ENCODE results near the gene RABGAP1L.

The RABGAP1L gene

GRCh38 chr1:174976436-174977108 lies 817.3 kb downstream of the RABGAP1L start:
- DNase-seq: no peak

- no peak for DNase-seq
These were observed 823.8 kb downstream of the RABGAP1L start for GRCh38 chr1:174982971-174983689.

- no peak for DNase-seq
These were observed 825.6 kb downstream of the RABGAP1L start for GRCh38 chr1:174984952-174985351.

- no peak for DNase-seq
These were observed 829.2 kb downstream of the RABGAP1L start for GRCh38 chr1:174988539-174988938.

- no peak for DNase-seq
These were observed 829.7 kb downstream of the RABGAP1L start for GRCh38 chr1:174988986-174989385.

GRCh38 chr1:174989536-174990220 lies 830.4 kb downstream of the RABGAP1L start:
- DNase-seq: no peak

GRCh38 chr1:174990382-174990999 lies 831.2 kb downstream of the RABGAP1L start:
- no peak for DNase-seq

- no peak for DNase-seq
These were observed 832.2 kb downstream of the RABGAP1L start for GRCh38 chr1:174991473-174991872.

- DNase-seq: no peak
These were observed 835.8 kb downstream of the RABGAP1L start for GRCh38 chr1:174995121-174995520.

- DNase-seq: no peak
These were observed 836.6 kb downstream of the RABGAP1L start for GRCh38 chr1:174995916-174996315.

GRCh38 chr1:174996476-174996875 lies 837.2 kb downstream of the RABGAP1L start:
- DNase-seq: no peak

- DNase-seq: no peak
These were observed 837.7 kb downstream of the RABGAP1L start for GRCh38 chr1:174997041-174997440.

- no peak for DNase-seq
These were observed 839.4 kb downstream of the RABGAP1L start for GRCh38 chr1:174998569-174999215.

GRCh38 chr1:174999216-174999935 lies 840.1 kb downstream of the RABGAP1L start:
- DNase-seq: peak; percentile 96

- DNase-seq: peak; percentile 56
These were observed 840.8 kb downstream of the RABGAP1L start, which contains the start of gene CACYBP for GRCh38 chr1:174999936-175000696. TSS of gene CACYBP (plus strand) at chr1:174999947. CDS start at chr1:175000181, 234 bp downstream.

- DNase-seq: no peak
These were observed 841.4 kb downstream of the RABGAP1L start for GRCh38 chr1:175000697-175001187.

GRCh38 chr1:175002910-175003517 lies 843.7 kb downstream of the RABGAP1L start:
- DNase-seq: no peak

- DNase-seq: no peak
These were observed 844.2 kb downstream of the RABGAP1L start for GRCh38 chr1:175003521-175003920.

- no peak for DNase-seq
These were observed 845.9 kb downstream of the RABGAP1L start for GRCh38 chr1:175005085-175005783.

- DNase-seq: no peak
These were observed 850.2 kb downstream of the RABGAP1L start for GRCh38 chr1:175009532-175009931.
